SK-N-SH (cell line): ENCODE measurements around the gene SUMF1. TPM values are rescaled to one million over a fixed set of nuclear protein-coding genes. Genes with fewer than 3 reads are reported as not detected.

ENCODE experiments used
- CTCF ChIA-PET: fragments of 300-600, 350-600 bp; formaldehyde crosslinking; extraction: SDS; loops from one replicate; lab custom pipeline; 2021; lab: Yijun Ruan, JAX
- POLR2A ChIA-PET: fragments of 350-600 bp; sonication (Branson Sonifier 250); formaldehyde crosslinking; extraction: SDS; loops from one replicate; lab custom pipeline; 2020; ENCODE audit warnings: antibody characterized with exemption, inconsistent platforms; lab: Yijun Ruan, JAX
- DNase-seq: peaks from one replicate; pipeline ENCODE4 v3.0.0; 2012
- H2AFZ ChIP-seq: fragments of 200-600 bp; sonication (generic); 2 replicates; pipeline ENCODE4 v1.8.1; 2016; ENCODE audit warnings: antibody characterized with exemption, mild to moderate bottlenecking, low read depth
- H3F3A ChIP-seq: fragments of 200-600 bp; sonication (generic); replicated peaks from 2 replicates; pipeline ENCODE3; 2016; ENCODE audit warnings: antibody characterized with exemption, mild to moderate bottlenecking; ENCODE audit not compliant: insufficient read depth
- H3K27ac ChIP-seq, 2 experiments: fragments of 200-500 bp in 1 of 2; fragments of 200-600 bp in 1 of 2; sonication (Bioruptor generic) in 1 of 2; sonication (generic), shearing (Covaris generic) in 1 of 2; 2 replicates each; pipeline versions ENCODE4 v1.5.1 to v1.6.1; 2014 to 2016; ENCODE audit warnings: low read depth in 2 of 2, inconsistent platforms in 1 of 2, low read length in 1 of 2, mild to moderate bottlenecking in 1 of 2, mixed read lengths in 1 of 2
- H3K27me3 ChIP-seq: fragments of 200-600 bp; sonication (generic), shearing (Covaris generic); 2 replicates; pipeline ENCODE4 v1.6.1; 2016; ENCODE audit warnings: mixed run types; ENCODE audit not compliant: insufficient read depth
- H3K36me3 ChIP-seq, 2 experiments: fragments of 200-500 bp in 1 of 2; fragments of 200-600 bp in 1 of 2; sonication (Bioruptor generic) in 1 of 2; sonication (generic) in 1 of 2; replicated peaks in 1 of 2; 2 replicates each; pipeline versions ENCODE3 to v1.5.1; 2014 to 2016; ENCODE audit warnings: low read length in 1 of 2, mild to moderate bottlenecking in 1 of 2; ENCODE audit not compliant: insufficient read depth in 2 of 2, control insufficient read depth in 1 of 2
- H3K4me1 ChIP-seq, 2 experiments: fragments of 200-500 bp in 1 of 2; fragments of 200-600 bp in 1 of 2; sonication (Bioruptor generic) in 1 of 2; sonication (generic), shearing (Covaris generic) in 1 of 2; 2 replicates each; pipeline versions ENCODE4 v1.5.1 to v1.6.1; 2014 to 2016; ENCODE audit warnings: low read depth in 1 of 2, low read length in 1 of 2, mixed run types in 1 of 2; ENCODE audit not compliant: insufficient read depth in 2 of 2, control insufficient read depth in 1 of 2
- H3K4me2 ChIP-seq: fragments of 200-600 bp; sonication (generic), shearing (Covaris generic); 2 replicates; pipeline ENCODE4 v1.6.1; 2017; ENCODE audit warnings: mixed run types
- H3K4me3 ChIP-seq, 2 experiments: fragments of 200-500 bp in 1 of 2; fragments of 200-600 bp in 1 of 2; sonication (Bioruptor generic) in 1 of 2; sonication (generic), shearing (Covaris generic) in 1 of 2; 2 replicates each; pipeline versions ENCODE4 v1.5.1 to v1.8.1; 2014 to 2016; ENCODE audit warnings: low read depth in 2 of 2, inconsistent platforms in 1 of 2, low read length in 1 of 2, mild to moderate bottlenecking in 1 of 2, mixed read lengths in 1 of 2, moderate library complexity in 1 of 2
- H3K79me2 ChIP-seq: fragments of 200-600 bp; sonication (generic); 2 replicates; pipeline ENCODE4 v1.8.1; 2017; ENCODE audit warnings: mild to moderate bottlenecking; ENCODE audit not compliant: insufficient read depth
- H3K9ac ChIP-seq: fragments of 200-600 bp; sonication (generic); 2 replicates; pipeline ENCODE4 v1.6.1; 2017; ENCODE audit warnings: mixed run types
- H3K9me2 ChIP-seq: fragments of 200-600 bp; sonication (generic); 2 replicates; pipeline ENCODE4 v1.6.1; 2017; ENCODE audit warnings: mixed run types
- H3K9me3 ChIP-seq: fragments of 200-600 bp; sonication (generic); 2 replicates; pipeline ENCODE4 v1.6.1; 2017; ENCODE audit warnings: mixed run types, mild to moderate bottlenecking, moderate library complexity
- H4K20me1 ChIP-seq: fragments of 200-600 bp; sonication (generic); 2 replicates; pipeline ENCODE4 v1.6.1; 2017; ENCODE audit warnings: mild to moderate bottlenecking, mixed run types; ENCODE audit not compliant: insufficient read depth
- EZH2phosphoT487 ChIP-seq: fragments of 200-600 bp; sonication (generic); IDR thresholded peaks from 2 replicates; pipeline ENCODE4 v1.6.1; 2017; ENCODE audit warnings: low read depth, mixed run types, mild to moderate bottlenecking, antibody characterized with exemption, moderate library complexity, borderline replicate concordance
- FOXM1 ChIP-seq: IDR thresholded peaks from 2 replicates; pipeline ENCODE4 v1.4.0; 2012; ENCODE audit warnings: low read depth, mild to moderate bottlenecking
- GABPA ChIP-seq: IDR thresholded peaks from 2 replicates; pipeline ENCODE4 v1.4.0; 2012; ENCODE audit warnings: low read depth, mild to moderate bottlenecking
- GATA2 ChIP-seq: sonication (generic); formaldehyde crosslinking; IDR thresholded peaks from 2 replicates; pipeline ENCODE4 v1.5.0; 2020; ENCODE audit warnings: mild to moderate bottlenecking, missing genetic modification reagents
- JUND ChIP-seq: IDR thresholded peaks from 2 replicates; pipeline ENCODE4 v1.4.0; 2012
- MXI1 ChIP-seq: IDR thresholded peaks from 2 replicates; pipeline ENCODE4 v1.6.1; 2012; ENCODE audit warnings: mild to moderate bottlenecking, low read depth, low read length, improper control_type of control experiment
- NFIC ChIP-seq: IDR thresholded peaks from 2 replicates; pipeline ENCODE4 v1.4.0; 2012; ENCODE audit warnings: borderline replicate concordance
- POLR2AphosphoS5 ChIP-seq: IDR thresholded peaks from 2 replicates; pipeline ENCODE4 v1.6.1; 2012; ENCODE audit warnings: low read depth, low read length
- RCOR1 ChIP-seq: fragments of 150-350 bp; IDR thresholded peaks from 2 replicates; pipeline ENCODE4 v1.6.1; 2017; ENCODE audit warnings: antibody characterized with exemption, low read length
- SIN3A ChIP-seq: IDR thresholded peaks from 2 replicates; pipeline ENCODE4 v1.6.1; 2012; ENCODE audit warnings: low read depth, mild to moderate bottlenecking, low read length, moderate library complexity, borderline replicate concordance
- SMC3 ChIP-seq: IDR thresholded peaks from 2 replicates; pipeline ENCODE4 v1.6.1; 2012; ENCODE audit warnings: low read depth, low read length, improper control_type of control experiment
- TAF1 ChIP-seq: IDR thresholded peaks from 2 replicates; pipeline ENCODE4 v1.6.1; 2012; ENCODE audit warnings: low read depth, mild to moderate bottlenecking, low read length, moderate library complexity, borderline replicate concordance
- TCF12 ChIP-seq: IDR thresholded peaks from 2 replicates; pipeline ENCODE4 v1.4.0; 2012
- TEAD4 ChIP-seq: IDR thresholded peaks from 2 replicates; pipeline ENCODE4 v1.4.0; 2012; ENCODE audit warnings: mild to moderate bottlenecking, borderline replicate concordance; ENCODE audit not compliant: insufficient read depth
- WGBS: methylation state at CpG from one replicate; pipeline ENCODE4 v1.1.6; 2017; ENCODE audit warnings: low lambda C conversion rate; 5-methylcytosine and 5-hydroxymethylcytosine counted together
- polyA plus RNA-seq, 3 experiments: library from polyadenylated mRNA; depleted of rRNA; stranded (reverse); fragments of >200 nt; gene quantifications; 2 replicates each; pipeline ENCODE4 v1.2.3, GENCODE V29; 2012
- TF ChIP-seq, protein P1 (sequence below): fragments of 200-600 bp; sonication (generic); IDR thresholded peaks from 2 replicates; pipeline ENCODE4 v1.6.1; 2017; ENCODE audit warnings: antibody characterized with exemption, mild to moderate bottlenecking, moderate library complexity

The SUMF1 gene
- polyA plus RNA-seq, 1 of the 3 experiments (the other 2 are of a cell fraction): 56.9 TPM

DNA sequence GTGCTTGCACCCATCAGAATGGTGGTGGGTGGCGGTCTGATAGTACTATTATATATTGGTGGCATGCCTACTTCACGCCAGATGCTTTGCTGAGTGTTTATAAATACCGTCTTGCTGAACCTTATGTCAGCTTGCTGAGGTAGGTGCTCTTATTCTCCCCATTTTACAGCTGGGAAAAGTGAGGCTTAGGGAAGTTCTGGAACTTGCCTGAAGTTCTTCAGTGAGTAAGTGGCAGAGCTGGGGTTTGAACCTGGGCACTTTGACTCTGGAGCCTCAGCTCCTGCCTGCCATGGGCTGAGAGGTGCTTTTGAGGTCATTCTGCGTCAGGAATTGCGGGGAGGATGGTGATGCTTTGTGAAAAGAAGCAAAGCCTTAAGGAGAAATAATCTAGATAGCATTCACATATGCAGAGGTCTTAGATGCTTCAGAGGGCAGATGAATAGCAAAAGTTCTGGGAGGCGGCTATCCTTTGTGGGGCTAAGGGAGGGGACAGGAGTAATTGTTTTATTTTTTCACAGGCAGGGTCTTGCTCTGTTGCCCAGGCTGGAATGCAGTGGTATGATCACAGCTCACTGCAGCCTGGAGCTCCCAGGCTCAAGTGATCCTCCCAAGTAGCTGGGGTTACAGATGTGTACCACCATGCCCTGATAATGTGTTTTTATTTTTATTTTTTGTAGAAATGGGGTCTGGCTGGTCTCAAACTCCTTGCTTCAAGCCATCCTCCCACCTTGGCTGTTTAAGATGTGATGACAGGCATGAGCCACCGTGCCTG, 44.6 kb upstream of the SUMF1 start:
- Histone ChIP-seq H3K27me3 (no peaks in the 10 kb centered on the region), H3K79me2 (no peaks in the 10 kb centered on the region), H3K4me3 (no peak overlapping the region), H3K4me2 (no peak overlapping the region), H3K9me2 (no peaks in the 10 kb centered on the region), H3K9ac (no peak overlapping the region), H4K20me1 (no peaks in the 10 kb centered on the region), H3K4me1 (peaks cover 0 to 59% of the 10 kb centered on the region in 2 experiments; a peak in 2 of 4 replicates)
- CTCF ChIA-PET: interaction anchor here (1.2 to 1.8 kb wide), 2 partner anchors 18 to 122 kb away, joined by 3 to 7 read pairs; partner anchors contain the start of gene ITPR1
- no peak for DNase-seq
- POLR2A ChIA-PET: interaction anchor here (0.6 to 3.2 kb wide), 2 partner anchors 19 to 475 kb away, joined by 3 to 22 read pairs; partner anchors contain the start of gene ITPR1
- TF ChIP-seq NFIC: no peak
- TF ChIP-seq MXI1: no peak
- no peak for TF ChIP-seq EZH2phosphoT487
- TF ChIP-seq POLR2AphosphoS5: no peak
- no peak for TF ChIP-seq TAF1
- TF ChIP-seq TEAD4: no peak
- TF ChIP-seq, protein P1, sequence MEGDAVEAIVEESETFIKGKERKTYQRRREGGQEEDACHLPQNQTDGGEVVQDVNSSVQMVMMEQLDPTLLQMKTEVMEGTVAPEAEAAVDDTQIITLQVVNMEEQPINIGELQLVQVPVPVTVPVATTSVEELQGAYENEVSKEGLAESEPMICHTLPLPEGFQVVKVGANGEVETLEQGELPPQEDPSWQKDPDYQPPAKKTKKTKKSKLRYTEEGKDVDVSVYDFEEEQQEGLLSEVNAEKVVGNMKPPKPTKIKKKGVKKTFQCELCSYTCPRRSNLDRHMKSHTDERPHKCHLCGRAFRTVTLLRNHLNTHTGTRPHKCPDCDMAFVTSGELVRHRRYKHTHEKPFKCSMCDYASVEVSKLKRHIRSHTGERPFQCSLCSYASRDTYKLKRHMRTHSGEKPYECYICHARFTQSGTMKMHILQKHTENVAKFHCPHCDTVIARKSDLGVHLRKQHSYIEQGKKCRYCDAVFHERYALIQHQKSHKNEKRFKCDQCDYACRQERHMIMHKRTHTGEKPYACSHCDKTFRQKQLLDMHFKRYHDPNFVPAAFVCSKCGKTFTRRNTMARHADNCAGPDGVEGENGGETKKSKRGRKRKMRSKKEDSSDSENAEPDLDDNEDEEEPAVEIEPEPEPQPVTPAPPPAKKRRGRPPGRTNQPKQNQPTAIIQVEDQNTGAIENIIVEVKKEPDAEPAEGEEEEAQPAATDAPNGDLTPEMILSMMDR: no peak
- TF ChIP-seq JUND: no peak
- TF ChIP-seq FOXM1: no peak
- no peak for TF ChIP-seq GABPA
- TF ChIP-seq GATA2 (CRISPR knock-in tag): no peak
- TF ChIP-seq TCF12: no peak
- TF ChIP-seq SIN3A: no peak
- no peak for TF ChIP-seq RCOR1
- TF ChIP-seq SMC3: no peak
- TF ChIP-seq, all 33 proteins: peak for 0
- no peaks in the 10 kb centered on the region for H3K36me3 ChIP-seq
- peak overlapping the region in 1 of 2 experiments; percentile 89; a peak in 2 of 4 replicates for H3K27ac ChIP-seq
- WGBS: 75% methylated on average over 7 of the region's 7 CpGs
- H3F3A ChIP-seq: no peaks in the 10 kb centered on the region
- no peak overlapping the region for H2AFZ ChIP-seq
- H3K9me3 ChIP-seq: no peaks in the 10 kb centered on the region
